Astrocyte (in vitro differentiated cells and primary cell): ENCODE data around the gene ZNF512B.

Experiments
- EZH2 ChIP-seq: IDR thresholded peaks from 2 replicates; pipeline ENCODE4 v1.6.1; 2012; ENCODE audit warnings: mild to moderate bottlenecking, low read length, inconsistent platforms; ENCODE audit not compliant: insufficient read depth
- TF ChIP-seq, protein P1 (sequence below): IDR thresholded peaks from 2 replicates; pipeline ENCODE4 v1.5.1; 2011; ENCODE audit warnings: low read depth, mild to moderate bottlenecking, inconsistent platforms, low read length, moderate library complexity; ENCODE audit not compliant: insufficient read depth

DNA sequence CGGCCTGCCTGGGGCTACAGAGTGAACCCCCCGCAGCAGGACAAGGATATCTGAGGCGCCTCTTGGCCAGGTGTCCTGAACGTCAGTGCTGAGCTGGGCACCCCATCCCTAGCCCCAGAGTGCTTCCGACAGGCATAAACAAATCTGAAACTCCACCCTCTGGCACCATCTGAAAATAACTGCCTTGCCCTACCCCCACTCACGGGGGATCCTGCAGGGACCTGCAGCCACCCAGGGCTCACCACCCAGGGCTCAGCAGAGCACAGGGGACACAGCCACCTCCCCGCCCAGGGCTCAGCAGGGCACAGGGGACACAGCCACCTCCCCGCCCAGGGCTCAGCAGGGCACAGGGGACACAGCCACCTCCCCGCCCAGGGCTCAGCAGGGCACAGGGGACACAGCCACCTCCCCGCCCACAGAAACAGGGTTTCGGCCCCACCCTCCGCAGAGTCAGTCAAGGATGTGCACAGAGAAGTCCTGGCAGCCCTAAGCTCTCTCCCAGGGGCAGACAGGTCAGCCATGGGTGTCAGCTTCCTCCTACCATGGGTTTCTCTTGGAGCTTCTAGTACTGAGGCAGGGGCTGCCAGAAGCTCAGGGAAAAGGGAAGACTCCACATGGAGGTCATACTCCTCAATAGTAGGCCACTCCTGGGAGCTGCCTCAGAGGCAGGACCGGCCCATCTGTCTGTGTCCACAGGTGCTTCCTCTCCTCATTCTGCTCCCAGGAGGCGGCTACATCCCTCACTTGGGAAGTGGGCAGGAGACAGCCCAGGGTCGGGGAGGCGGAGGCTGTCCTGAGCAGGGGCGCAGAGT, 18.1 kb downstream of the ZNF512B start:
- TF ChIP-seq, protein P1, sequence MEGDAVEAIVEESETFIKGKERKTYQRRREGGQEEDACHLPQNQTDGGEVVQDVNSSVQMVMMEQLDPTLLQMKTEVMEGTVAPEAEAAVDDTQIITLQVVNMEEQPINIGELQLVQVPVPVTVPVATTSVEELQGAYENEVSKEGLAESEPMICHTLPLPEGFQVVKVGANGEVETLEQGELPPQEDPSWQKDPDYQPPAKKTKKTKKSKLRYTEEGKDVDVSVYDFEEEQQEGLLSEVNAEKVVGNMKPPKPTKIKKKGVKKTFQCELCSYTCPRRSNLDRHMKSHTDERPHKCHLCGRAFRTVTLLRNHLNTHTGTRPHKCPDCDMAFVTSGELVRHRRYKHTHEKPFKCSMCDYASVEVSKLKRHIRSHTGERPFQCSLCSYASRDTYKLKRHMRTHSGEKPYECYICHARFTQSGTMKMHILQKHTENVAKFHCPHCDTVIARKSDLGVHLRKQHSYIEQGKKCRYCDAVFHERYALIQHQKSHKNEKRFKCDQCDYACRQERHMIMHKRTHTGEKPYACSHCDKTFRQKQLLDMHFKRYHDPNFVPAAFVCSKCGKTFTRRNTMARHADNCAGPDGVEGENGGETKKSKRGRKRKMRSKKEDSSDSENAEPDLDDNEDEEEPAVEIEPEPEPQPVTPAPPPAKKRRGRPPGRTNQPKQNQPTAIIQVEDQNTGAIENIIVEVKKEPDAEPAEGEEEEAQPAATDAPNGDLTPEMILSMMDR, result no peak
- TF ChIP-seq EZH2, result no peak
